GM21367 (cell line): ENCODE results near the gene CHMP1A.
"Not testable (repeated sequence)": the region's sequence is repeated elsewhere in the genome, so short reads cannot be mapped to it uniquely, and the experiment has no call there.

ENCODE experiments used
- ATAC-seq: cut with Tn5 transposase; IDR thresholded peaks from one replicate; pipeline ENCODE4 v1.9.1; 2021; ENCODE audit not compliant: unreplicated experiment

The CHMP1A gene

GRCh38 chr16:89657442-89658220, at the start of gene CHMP1A, which contains the start of gene SPATA33:
TSS of gene CHMP1A (minus strand) at chr16:89657708. CDS start at chr16:89657588, 120 bp downstream.
TSS of gene SPATA33 (plus strand) at chr16:89657836. CDS start at chr16:89657912, 76 bp downstream.
- ATAC-seq, result peak; percentile 85

- ATAC-seq, result no peak
Measured at GRCh38 chr16:89706518-89707260, 49.2 kb upstream of the CHMP1A start.

- ATAC-seq, result no peak
Measured at GRCh38 chr16:89705006-89705405, 47.5 kb upstream of the CHMP1A start.

GRCh38 chr16:89704281-89704680, 46.8 kb upstream of the CHMP1A start:
- ATAC-seq, result no peak

- ATAC-seq, result peak; percentile 50
Measured at GRCh38 chr16:89701425-89702406, 44.2 kb upstream of the CHMP1A start, which contains the start of gene SPATA2L. TSS of gene SPATA2L (minus strand) at chr16:89701705. CDS start at chr16:89701232, 473 bp downstream.

GRCh38 chr16:89700649-89701424, 43.3 kb upstream of the CHMP1A start:
- ATAC-seq, result no peak

- peak; percentile 43 for ATAC-seq
Measured at GRCh38 chr16:89700100-89700648, 42.7 kb upstream of the CHMP1A start.

- not testable (repeated sequence) for ATAC-seq
Measured at GRCh38 chr16:89699629-89700099, 42.2 kb upstream of the CHMP1A start.

GRCh38 chr16:89698717-89699116, 41.2 kb upstream of the CHMP1A start:
- not testable (repeated sequence) for ATAC-seq

GRCh38 chr16:89697616-89698331, 40.3 kb upstream of the CHMP1A start:
- ATAC-seq, result no peak

GRCh38 chr16:89697161-89697615, 39.7 kb upstream of the CHMP1A start:
- ATAC-seq, result no peak

GRCh38 chr16:89696670-89697128, 39.2 kb upstream of the CHMP1A start:
- ATAC-seq, result no peak

- no peak for ATAC-seq
Measured at GRCh38 chr16:89695875-89696669, 38.6 kb upstream of the CHMP1A start.

GRCh38 chr16:89695086-89695874, 37.8 kb upstream of the CHMP1A start:
- no peak for ATAC-seq

- ATAC-seq, result not testable (repeated sequence)
Measured at GRCh38 chr16:89694784-89695085, 37.2 kb upstream of the CHMP1A start.

GRCh38 chr16:89693931-89694783, 36.6 kb upstream of the CHMP1A start:
- no peak for ATAC-seq
